ENCODE results near the gene CD163L1. TPM values are rescaled to one million over a fixed set of nuclear protein-coding genes. Genes with fewer than 3 reads are reported as not detected.
A peak's percentile ranks its signal among the peaks of the same experiment; 100 is the strongest.

Gene CD163L1
- total RNA-seq, 2 donors from 2014 or later = under 0.01 to 1.6 TPM

DNA sequence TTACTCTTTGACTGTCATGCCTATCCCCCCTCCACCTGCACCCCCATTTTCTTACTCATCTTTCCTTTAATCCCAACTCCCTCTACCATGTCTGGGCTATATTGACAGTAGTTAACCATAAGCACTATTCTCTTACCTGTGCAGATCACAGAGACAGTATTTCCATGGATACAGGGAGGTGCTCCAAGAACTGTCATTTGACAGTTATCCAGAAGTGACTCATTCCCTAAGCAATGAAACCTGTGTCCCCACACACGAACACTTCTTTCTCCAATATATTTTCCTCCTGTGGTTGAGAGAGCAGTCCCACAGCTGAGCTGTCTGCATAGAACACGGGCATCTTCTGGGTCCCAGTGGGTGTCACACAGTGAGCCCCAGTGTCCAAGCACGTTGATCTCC lies 68.8 kb downstream of the CD163L1 start:
- 63 to 66% methylated on average over 3 of the region's 3 CpGs for WGBS, 2 donors
- ATAC-seq (no peak), DNase-seq (no peak)
- TF ChIP-seq POLR2A (IDR thresholded peaks at IDR 0.05) = no peak
- TF ChIP-seq, protein P1, sequence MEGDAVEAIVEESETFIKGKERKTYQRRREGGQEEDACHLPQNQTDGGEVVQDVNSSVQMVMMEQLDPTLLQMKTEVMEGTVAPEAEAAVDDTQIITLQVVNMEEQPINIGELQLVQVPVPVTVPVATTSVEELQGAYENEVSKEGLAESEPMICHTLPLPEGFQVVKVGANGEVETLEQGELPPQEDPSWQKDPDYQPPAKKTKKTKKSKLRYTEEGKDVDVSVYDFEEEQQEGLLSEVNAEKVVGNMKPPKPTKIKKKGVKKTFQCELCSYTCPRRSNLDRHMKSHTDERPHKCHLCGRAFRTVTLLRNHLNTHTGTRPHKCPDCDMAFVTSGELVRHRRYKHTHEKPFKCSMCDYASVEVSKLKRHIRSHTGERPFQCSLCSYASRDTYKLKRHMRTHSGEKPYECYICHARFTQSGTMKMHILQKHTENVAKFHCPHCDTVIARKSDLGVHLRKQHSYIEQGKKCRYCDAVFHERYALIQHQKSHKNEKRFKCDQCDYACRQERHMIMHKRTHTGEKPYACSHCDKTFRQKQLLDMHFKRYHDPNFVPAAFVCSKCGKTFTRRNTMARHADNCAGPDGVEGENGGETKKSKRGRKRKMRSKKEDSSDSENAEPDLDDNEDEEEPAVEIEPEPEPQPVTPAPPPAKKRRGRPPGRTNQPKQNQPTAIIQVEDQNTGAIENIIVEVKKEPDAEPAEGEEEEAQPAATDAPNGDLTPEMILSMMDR (IDR thresholded peaks at IDR 0.05) = no peak
- Histone ChIP-seq H3K4me1 (no peaks in the 10 kb centered on the region), H3K9me3 (no peaks in the 10 kb centered on the region), H3K27me3 (no peaks in the 10 kb centered on the region), H3K36me3 (replicated peaks in 1 of 2; ENCODE audit: insufficient read depth in 1 of 2, low read depth in 2 of 2) (no peaks in the 10 kb centered on the region), H3K27ac (no peak overlapping the region), H3K4me3 (no peak overlapping the region)
- intact Hi-C loops (cut with DNase I) = no loop called here

DNA sequence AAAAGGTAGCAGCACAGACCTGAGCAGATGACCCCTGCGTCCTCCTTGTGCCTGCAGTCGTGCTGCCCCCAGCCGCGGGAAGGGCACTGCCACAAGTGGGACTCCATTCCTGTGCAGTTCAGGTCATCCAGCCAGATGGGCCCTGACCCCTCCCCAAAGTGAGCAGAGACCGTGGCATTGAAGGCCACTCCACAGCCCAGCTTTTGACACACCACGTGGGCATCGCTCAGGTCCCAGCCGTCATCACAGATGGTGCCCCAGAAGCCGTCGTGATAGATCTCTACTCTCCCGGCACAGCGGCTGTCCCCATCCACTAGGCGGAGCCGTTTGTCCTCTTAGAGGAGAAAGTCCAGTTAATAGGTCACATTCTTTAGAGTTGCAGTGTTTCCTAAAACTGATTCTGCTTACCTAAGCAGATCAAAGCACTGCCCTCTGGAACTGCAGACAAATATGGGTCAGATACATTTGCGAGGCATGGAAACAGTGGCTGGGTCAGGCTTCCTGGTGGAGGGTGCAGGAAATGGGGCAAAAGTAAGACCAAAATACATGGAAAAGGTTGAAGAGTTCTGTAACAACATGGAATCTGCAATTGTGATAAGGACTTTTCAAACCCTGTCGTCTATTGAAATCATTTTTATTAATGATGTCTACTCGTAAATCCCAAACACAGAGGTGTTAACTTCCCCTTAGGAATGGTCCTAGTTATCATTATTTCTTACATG lies 69.4 kb downstream of the CD163L1 start:
- no peaks in the 10 kb centered on the region for H3K4me1 ChIP-seq
- DNase-seq (peak; percentile 39 to 71 (median 62)), ATAC-seq (peak; percentile 76)
- H3K4me3 ChIP-seq = no peak overlapping the region
- whole genome bisulfite sequencing, 2 donors = 29 to 33% methylated on average over 15 to 17 of the region's 17 CpGs
- no peaks in the 10 kb centered on the region for H3K9me3 ChIP-seq
- intact Hi-C loops (cut with DNase I) = no loop called here
- H3K27me3 ChIP-seq = no peaks in the 10 kb centered on the region
- no peaks in the 10 kb centered on the region for H3K36me3 ChIP-seq (replicated peaks in 1 of 2; ENCODE audit: insufficient read depth in 1 of 2, low read depth in 2 of 2)
- H3K27ac ChIP-seq = no peak overlapping the region
- no peak for TF ChIP-seq POLR2A (IDR thresholded peaks at IDR 0.05)
- TF ChIP-seq, protein P1 (IDR thresholded peaks at IDR 0.05) = peak; percentile 39 to 56 (median 50)

DNA sequence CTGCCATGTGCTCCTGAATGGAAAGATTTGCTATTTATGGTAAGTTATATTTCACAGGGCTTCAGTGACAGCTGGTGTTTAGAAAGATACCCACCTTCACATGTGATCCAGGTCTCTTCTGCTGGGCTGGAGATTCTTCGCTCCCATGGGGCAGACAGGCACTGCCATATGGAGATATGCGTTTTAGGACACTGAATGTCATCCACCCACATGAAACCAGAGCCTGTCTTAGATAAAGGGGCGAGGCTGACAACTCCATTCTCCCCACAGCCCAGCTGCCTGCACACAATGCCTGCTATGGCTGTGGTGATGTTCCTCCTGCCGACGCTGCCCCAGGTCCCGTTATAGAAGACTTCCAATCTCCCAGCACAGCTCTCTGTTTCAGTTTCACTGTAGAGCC lies 70.7 kb downstream of the CD163L1 start:
- TF ChIP-seq, protein P1 (IDR thresholded peaks at IDR 0.05) = no peak
- no peak for TF ChIP-seq POLR2A (IDR thresholded peaks at IDR 0.05)
- Histone ChIP-seq H3K9me3 (no peaks in the 10 kb centered on the region), H3K4me3 (no peak overlapping the region), H3K4me1 (no peaks in the 10 kb centered on the region), H3K27me3 (no peaks in the 10 kb centered on the region), H3K36me3 (replicated peaks in 1 of 2; ENCODE audit: insufficient read depth in 1 of 2, low read depth in 2 of 2) (no peaks in the 10 kb centered on the region), H3K27ac (no peak overlapping the region)
- ATAC-seq = no peak
- 65 to 77% methylated on average over 6 of the region's 6 CpGs for WGBS, 2 donors
- intact Hi-C loops (cut with DNase I) = no loop called here
- no peak for DNase-seq

DNA sequence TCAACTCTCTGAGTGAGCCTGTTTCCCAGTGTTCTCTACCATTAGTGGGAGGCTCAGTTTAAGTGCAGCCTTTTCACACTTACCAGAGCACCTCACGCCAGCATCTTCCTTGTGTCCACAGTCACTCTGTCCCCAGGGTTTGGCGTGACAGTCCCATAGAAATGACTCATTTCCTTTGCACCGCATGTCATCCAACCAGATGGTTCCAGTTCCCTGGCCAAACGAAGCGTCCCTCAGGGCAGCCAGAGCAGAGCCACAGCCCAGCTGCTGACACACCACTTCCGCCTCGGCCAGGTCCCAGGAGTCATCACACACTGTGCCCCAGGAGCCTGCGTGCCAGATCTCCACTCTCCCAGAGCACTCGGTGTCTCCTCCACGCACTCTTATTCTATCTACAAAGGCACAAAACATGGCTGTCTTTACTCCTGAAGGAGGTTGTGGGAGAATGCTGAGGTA lies 74.7 kb downstream of the CD163L1 start:
- H3K4me1 ChIP-seq = no peaks in the 10 kb centered on the region
- DNase-seq (peak in 1 of 4 donors; percentile 12), ATAC-seq (peak; percentile 27)
- TF ChIP-seq POLR2A (IDR thresholded peaks at IDR 0.05) = no peak
- TF ChIP-seq, protein P1 (IDR thresholded peaks at IDR 0.05) = no peak
- H3K27me3 ChIP-seq = no peaks in the 10 kb centered on the region
- no peak overlapping the region for H3K4me3 ChIP-seq
- H3K36me3 ChIP-seq (replicated peaks in 1 of 2; ENCODE audit: insufficient read depth in 1 of 2, low read depth in 2 of 2) = no peaks in the 10 kb centered on the region
- intact Hi-C loops (cut with DNase I) = no loop called here
- H3K27ac ChIP-seq = no peak overlapping the region
- 67 to 71% methylated on average over 10 of the region's 10 CpGs for WGBS, 2 donors
- H3K9me3 ChIP-seq = no peaks in the 10 kb centered on the region

DNA sequence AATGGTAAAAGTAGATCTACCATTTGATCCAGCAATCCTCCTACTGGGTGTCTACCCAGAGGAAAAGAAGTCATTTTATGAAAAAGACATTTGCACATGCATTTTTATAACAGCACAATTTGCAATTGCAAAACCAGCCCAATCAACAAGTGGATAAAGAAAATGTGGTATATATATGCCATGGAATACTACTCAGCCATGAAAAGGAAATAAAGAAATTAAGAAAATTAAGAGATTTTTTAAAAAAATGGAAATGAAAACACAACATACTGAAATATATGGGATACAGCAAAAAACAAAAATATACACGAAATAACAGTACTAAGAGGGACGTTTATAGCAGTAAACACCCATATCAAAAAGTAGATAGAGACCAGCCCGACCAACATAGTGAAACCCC lies 81.2 kb downstream of the CD163L1 start:
- Histone ChIP-seq H3K36me3 (replicated peaks in 1 of 2; ENCODE audit: insufficient read depth in 1 of 2, low read depth in 2 of 2) (no peaks in the 10 kb centered on the region), H3K4me1 (no peaks in the 10 kb centered on the region), H3K9me3 (no peaks in the 10 kb centered on the region), H3K27ac (no peak overlapping the region), H3K27me3 (no peaks in the 10 kb centered on the region), H3K4me3 (no peak overlapping the region)
- no peak for DNase-seq
- TF ChIP-seq POLR2A (IDR thresholded peaks at IDR 0.05) = no peak
- TF ChIP-seq, protein P1 (IDR thresholded peaks at IDR 0.05) = no peak
- intact Hi-C loops (cut with DNase I) = no loop called here
- ATAC-seq = no peak
- 59 to 67% methylated on average over 3 of the region's 3 CpGs for WGBS, 2 donors

Measured in body of pancreas (tissue), 4 donors.